GM12872 (cell line): ENCODE measurements around the gene GSAP.

Experiments used
- CTCF ChIP-seq: IDR thresholded peaks from 3 replicates; pipeline ENCODE4 v1.5.1; 2011; ENCODE audit warnings: low read depth, mild to moderate bottlenecking, low read length, moderate library complexity; ENCODE audit not compliant: insufficient read depth

The GSAP gene

GRCh38 chr7:77313876-77314480 is 102.2 kb downstream of the GSAP start:
- no peak for TF ChIP-seq CTCF

GRCh38 chr7:77313085-77313484 is 103.1 kb downstream of the GSAP start:
- no peak for TF ChIP-seq CTCF

- TF ChIP-seq CTCF = no peak
These were observed 105.2 kb downstream of the GSAP start for GRCh38 chr7:77310982-77311381.

- no peak for TF ChIP-seq CTCF
These were observed 106.4 kb downstream of the GSAP start for GRCh38 chr7:77309714-77310220.

- no peak for TF ChIP-seq CTCF
These were observed 107.4 kb downstream of the GSAP start for GRCh38 chr7:77308792-77309191.

GRCh38 chr7:77306231-77307067 is 109.7 kb downstream of the GSAP start:
- TF ChIP-seq CTCF = no peak

GRCh38 chr7:77295549-77295948 is 120.6 kb downstream of the GSAP start:
- no peak for TF ChIP-seq CTCF
